C4-2B (cell line): ENCODE results near the gene ZNF710.

Source experiments
- ZFX ChIP-seq: fragments of 450-650 bp; IDR thresholded peaks from 2 replicates; pipeline ENCODE4 v1.6.1; 2017
- TF ChIP-seq, protein P1 (sequence below): fragments of 450-650 bp; conservative IDR thresholded peaks from 2 replicates; pipeline ENCODE4 v1.5.1; 2017; ENCODE audit warnings: mild to moderate bottlenecking

DNA sequence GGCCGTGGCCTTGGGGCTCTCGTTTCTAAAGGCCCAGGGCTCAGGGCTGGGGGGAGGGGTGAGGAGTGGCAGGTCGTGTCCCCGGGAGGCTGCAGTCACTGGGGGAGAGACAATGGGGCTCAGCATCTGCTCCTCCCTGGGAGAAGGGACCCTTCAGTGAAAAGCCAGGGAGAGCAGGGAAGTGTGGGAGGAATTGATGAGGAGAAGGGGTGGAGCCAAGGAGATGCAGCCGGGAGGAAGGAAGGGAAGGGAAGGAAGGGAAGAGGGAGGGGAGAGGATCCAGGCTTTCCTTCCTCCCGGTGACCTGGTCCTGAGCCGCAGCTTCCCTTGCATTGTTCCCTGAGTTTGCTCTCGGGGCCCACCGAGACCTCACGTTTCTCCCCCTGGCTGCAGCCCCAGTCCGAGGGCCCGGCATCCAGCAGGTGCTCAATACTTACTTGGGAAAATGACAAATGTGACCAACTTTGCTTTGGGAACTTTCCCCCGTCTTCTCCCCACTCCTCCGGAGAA, 1.4 kb upstream of the ZNF710 start:
- TF ChIP-seq, protein P1, sequence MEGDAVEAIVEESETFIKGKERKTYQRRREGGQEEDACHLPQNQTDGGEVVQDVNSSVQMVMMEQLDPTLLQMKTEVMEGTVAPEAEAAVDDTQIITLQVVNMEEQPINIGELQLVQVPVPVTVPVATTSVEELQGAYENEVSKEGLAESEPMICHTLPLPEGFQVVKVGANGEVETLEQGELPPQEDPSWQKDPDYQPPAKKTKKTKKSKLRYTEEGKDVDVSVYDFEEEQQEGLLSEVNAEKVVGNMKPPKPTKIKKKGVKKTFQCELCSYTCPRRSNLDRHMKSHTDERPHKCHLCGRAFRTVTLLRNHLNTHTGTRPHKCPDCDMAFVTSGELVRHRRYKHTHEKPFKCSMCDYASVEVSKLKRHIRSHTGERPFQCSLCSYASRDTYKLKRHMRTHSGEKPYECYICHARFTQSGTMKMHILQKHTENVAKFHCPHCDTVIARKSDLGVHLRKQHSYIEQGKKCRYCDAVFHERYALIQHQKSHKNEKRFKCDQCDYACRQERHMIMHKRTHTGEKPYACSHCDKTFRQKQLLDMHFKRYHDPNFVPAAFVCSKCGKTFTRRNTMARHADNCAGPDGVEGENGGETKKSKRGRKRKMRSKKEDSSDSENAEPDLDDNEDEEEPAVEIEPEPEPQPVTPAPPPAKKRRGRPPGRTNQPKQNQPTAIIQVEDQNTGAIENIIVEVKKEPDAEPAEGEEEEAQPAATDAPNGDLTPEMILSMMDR, result no peak
- no peak for TF ChIP-seq ZFX
